ENCODE measurements around the gene ABCA1. TPM values are rescaled to one million over a fixed set of nuclear protein-coding genes. Genes with fewer than 3 reads are reported as not detected.

ABCA1 gene
- total RNA-seq, 4 donors from 2014 or later, result 87.3 to 188 (median 124) TPM

- TF ChIP-seq CTCF (IDR thresholded peaks at IDR 0.05), result no peak
- DNase-seq (ENCODE audit: low spot score), result no peak
- no peak for ATAC-seq (ENCODE audit: low FRiP score)
Observed at GRCh38 chr9:104896131-104896530, 31.8 kb downstream of the ABCA1 start.

- DNase-seq (ENCODE audit: low spot score) (no peak), ATAC-seq (ENCODE audit: low FRiP score) (no peak)
- TF ChIP-seq CTCF (IDR thresholded peaks at IDR 0.05), result no peak
Observed at GRCh38 chr9:104895572-104895971, 32.4 kb downstream of the ABCA1 start.

- DNase-seq (ENCODE audit: low spot score), result no peak
- no peak for ATAC-seq (ENCODE audit: low FRiP score)
- no peak for TF ChIP-seq CTCF (IDR thresholded peaks at IDR 0.05)
Observed at GRCh38 chr9:104892701-104893100, 35.3 kb downstream of the ABCA1 start.

- TF ChIP-seq CTCF (IDR thresholded peaks at IDR 0.05), result no peak
- DNase-seq (ENCODE audit: low spot score) (no peak), ATAC-seq (ENCODE audit: low FRiP score) (no peak)
Observed at GRCh38 chr9:104890433-104890770, 37.6 kb downstream of the ABCA1 start.

GRCh38 chr9:104885818-104886709 is 41.9 kb downstream of the ABCA1 start:
- ATAC-seq (ENCODE audit: low FRiP score) (no peak), DNase-seq (ENCODE audit: low spot score) (no peak)
- TF ChIP-seq CTCF (IDR thresholded peaks at IDR 0.05), result no peak

- ATAC-seq (ENCODE audit: low FRiP score) (no peak), DNase-seq (ENCODE audit: low spot score) (no peak)
- no peak for TF ChIP-seq CTCF (IDR thresholded peaks at IDR 0.05)
Observed at GRCh38 chr9:104883169-104883568, 44.8 kb downstream of the ABCA1 start.

GRCh38 chr9:104882566-104882965 is 45.4 kb downstream of the ABCA1 start:
- no peak for TF ChIP-seq CTCF (IDR thresholded peaks at IDR 0.05)
- ATAC-seq (ENCODE audit: low FRiP score), result no peak
- no peak for DNase-seq (ENCODE audit: low spot score)

Data from omental fat pad (tissue), 4 donors.